NCI-H345 (cell line): ENCODE results near the gene FAM98B.

Source experiments
- DNase-seq: peaks from one replicate; lab custom pipeline; 2025; lab: John Stamatoyannopoulos, UW

The FAM98B gene

DNA sequence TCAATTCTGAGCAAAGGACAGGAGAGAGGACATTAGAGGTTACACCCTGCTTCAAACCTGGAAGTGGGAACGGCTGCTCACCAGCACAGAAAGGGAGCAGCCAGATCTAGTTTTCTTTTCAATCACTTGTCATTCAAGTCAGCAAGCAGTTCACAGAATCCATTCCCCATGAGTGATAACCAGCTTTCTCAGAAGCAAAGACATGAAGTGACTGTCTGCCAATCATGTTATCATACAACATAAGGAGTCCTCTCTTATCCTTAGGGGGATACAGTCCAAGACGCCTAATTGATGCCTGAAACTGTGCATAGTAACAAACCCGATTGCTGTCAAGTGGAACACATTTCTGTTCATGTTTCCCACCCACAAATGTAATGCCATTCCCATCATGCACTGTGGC, 54.7 kb downstream of the FAM98B start:
- DNase-seq = no peak

DNA sequence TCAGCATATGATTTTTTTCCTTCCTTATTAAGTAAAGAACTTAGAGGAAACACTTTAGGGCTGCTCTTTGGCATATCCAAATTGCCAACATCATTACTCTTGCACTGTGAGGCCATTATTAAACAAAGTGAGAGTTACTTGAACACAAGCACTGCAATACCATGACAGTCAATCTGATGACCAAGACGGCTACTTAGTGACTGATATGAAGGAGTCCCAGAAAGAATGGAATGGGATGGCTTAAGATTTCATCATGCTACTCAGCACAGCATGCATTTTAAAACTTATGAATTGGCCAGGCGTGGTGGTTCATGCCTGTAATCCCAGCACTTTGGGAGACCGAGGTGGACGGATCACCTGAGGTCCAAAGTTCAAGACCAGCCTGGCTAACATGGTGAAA, 55.2 kb downstream of the FAM98B start:
- DNase-seq = no peak

- no peak for DNase-seq
These were observed 59.0 kb downstream of the FAM98B start for GRCh38 chr15:38512901-38513300.

DNA sequence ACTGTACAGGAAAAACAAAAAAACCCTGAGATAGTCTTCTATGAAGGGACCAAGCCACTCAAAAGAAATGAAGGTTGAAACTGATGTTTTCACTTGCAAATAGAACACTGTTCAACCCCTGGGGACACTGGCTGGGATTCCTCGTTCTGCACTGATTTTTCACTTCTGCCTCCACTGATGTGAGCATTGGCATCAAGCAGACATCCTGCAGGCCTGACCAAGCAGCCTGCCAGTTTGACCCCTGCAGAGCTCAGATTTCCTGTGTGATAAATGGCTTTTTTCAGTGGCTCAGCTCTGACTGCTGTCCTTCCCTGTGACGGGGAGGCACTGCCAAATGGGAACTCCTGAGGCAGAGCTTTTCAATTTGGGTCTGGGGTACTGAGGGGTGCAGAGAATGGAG, 60.7 kb downstream of the FAM98B start:
- DNase-seq = no peak

GRCh38 chr15:38516626-38517025, 62.7 kb downstream of the FAM98B start:
- DNase-seq = no peak

GRCh38 chr15:38517312-38517975, 63.5 kb downstream of the FAM98B start:
- no peak for DNase-seq

DNA sequence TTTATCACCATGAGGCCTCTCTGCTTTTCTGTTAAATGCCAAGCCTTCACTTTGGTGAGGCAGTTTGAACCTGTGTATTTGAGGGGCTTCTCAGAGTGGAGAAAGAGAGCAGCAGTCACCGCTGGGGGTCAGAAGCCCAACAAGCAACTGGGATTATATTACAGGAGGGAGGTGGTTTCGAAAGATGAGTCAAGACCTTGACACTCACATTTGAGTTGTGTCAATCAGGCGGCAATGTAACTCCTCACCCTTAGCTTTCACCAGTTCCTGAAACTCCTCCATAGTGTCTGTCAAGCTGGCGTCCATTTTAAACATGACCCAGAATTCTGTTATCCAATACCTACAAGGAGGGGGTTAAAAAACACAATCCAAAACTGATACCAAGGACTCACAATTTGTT, 64.2 kb downstream of the FAM98B start:
- no peak for DNase-seq

DNA sequence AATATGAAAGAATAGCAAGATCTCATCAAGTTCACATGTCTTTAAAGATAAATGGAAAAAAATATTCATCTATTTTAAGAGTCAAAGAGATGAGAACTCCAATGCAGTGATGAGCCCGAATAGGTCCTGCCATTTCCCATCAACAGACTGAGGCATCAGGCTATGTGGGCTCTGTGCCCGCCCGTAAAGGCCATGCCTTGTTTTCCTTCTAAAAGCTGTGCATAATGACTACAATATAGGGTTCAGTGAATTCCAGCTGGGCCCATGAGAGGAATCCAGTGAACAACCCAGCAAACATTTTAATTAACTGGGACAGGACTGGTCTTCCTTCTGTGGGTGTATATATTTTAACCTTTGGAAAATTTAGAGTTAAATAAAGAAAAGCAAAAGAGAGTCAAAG, 66.1 kb downstream of the FAM98B start:
- no peak for DNase-seq

DNA sequence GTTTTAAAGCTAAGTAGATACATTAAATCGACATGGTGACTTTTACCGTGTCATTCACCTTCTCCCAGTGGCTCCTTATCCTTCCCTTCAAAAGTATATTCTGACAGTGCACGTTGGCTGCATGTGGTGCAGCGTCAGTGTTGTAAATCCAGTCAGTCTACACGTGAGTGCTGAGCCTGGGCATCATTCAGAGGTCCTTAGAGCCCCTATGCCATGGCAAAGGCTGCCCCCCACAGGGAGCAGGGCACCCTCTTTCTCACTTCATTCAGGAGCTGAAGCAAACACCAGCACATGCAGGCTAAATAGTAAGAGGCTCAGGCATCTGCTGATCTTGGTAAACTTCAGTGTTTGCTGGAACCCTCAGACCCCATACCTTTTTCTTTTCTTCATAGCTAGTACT, 67.4 kb downstream of the FAM98B start:
- no peak for DNase-seq

DNA sequence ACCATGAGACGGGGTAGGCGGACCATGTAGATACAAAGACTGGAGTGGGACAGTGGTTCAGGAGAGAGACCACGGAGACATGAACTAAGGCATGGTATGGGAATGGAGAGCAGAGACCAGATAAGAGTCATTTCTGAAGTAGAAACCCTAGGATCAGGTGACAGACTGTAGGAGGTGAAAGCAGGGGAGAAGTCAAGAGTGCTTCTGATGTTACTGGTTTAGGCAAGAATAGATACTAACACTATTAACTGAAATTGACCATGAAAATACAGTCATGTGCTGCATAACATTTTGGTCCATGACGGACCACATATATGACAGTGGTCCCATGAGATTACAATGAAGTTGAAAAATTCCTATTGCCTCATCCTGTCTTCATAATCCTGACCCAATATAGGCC, 69.0 kb downstream of the FAM98B start:
- no peak for DNase-seq

DNA sequence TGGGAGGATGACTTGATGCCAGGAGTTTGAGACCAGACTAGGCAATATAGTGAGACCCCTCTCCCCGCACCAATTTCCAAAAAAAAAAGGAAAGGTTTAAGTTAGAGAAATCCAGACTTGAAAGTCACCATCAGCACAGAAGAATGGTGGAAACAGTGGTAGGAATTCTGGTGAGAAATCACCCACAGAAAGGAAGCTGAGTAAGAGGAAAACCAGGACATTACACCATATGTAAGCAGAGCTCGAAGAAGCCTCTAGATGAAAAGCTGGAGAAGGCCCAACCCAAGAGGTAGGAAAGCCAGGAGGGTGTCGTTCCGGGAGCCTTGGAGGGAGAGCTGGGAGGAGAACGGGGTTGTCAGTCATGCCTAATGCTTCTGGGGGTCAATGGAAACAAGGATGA, 70.2 kb downstream of the FAM98B start:
- no peak for DNase-seq

DNA sequence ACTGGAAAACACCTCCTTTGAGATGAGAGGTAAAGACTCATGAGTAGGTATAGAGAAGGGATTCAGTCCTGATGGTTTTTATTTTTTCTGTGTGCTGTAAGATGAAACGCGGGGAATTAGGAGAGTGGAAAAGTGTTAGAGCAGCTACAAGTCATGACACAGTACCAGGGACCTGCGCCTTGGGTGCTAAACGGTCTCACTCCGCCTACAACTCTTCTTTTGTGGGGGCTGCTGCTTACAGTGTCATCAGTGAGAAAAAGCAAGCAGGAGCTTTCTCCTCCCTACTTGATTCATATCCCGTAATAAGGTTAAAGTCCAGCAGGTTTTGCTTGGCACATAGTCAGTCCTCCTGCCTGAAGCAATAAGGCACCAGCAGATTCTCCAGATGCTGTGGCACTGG, 71.6 kb downstream of the FAM98B start:
- no peak for DNase-seq

DNA sequence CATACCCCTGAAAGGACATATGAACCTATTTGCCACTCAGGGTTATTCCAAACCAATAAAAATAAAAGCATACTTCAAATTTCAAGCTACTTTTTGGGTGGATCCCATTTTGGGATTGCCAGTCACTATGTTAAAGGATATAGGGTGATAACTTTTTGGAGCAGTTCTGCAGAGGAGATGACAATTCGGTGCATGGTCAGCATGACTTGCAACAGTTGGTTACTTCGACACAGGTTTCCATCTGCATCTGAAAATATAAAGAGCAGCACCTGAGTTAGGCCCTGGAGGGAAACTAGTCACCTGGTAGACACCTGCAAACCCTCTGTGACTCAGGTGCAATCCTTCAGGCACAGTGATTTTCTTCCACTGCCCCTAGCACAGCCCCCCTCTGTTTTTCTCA, 72.2 kb downstream of the FAM98B start:
- DNase-seq = no peak

DNA sequence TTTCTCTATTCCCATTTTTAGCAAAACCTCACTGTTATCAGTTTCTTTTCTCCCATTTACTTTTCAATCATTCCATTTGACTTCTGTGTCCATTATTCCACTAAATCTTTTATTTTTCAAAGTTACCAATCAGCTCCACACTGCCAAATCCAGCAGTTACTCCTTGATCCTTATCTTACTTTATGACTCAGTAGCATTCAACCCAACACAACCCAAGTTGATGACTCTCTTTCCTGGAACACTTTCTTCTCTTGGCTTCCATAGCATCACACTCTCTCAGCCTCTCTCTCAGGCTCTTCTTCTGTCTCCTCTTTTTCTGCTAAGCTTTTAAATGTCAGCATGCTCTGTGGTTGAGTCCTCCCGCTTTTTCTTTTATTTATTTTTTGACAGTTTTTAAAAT, 74.4 kb downstream of the FAM98B start:
- no peak for DNase-seq

DNA sequence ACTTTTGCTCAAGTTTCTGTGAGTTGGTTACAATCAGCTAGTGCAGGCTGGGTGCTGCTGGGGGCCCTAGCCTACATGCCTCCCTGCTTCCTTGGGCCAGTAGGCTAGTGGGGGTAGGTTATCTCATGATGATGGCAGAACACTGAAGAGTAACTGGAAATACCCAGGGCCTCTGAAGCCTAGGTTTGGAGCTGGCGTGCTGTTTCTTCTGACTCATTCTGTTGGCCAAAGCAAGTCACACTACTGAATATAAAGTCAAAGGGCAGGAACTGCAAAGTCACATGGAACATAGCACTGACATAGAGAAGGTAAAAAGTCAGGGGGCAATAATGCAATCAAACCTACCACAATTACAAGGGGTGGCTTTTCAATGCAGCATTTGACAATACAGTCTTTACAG, 76.2 kb downstream of the FAM98B start:
- no peak for DNase-seq

- DNase-seq = no peak
These were observed 77.6 kb downstream of the FAM98B start for GRCh38 chr15:38531509-38531908.

DNA sequence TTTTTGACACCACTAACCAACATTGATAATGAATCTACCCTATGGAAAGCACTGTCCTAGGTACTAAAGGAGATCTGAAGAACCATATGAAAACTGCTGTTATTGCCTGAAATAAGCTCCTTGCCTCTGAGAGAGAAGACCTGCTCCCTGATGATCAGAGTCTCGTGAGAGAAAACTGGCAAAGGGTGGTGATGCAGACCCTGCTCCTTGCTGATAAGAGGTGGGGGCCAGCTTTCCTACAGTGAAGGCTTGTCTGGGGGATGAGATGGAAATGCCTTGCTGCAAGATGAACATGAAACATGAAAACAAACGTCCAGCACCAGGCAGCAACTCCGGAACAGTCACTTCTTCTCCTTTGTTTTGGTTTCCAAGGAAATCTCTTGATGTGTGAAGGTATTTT, 78.8 kb downstream of the FAM98B start:
- DNase-seq = no peak

GRCh38 chr15:38533416-38533915, 79.5 kb downstream of the FAM98B start:
- DNase-seq = no peak

- DNase-seq = no peak
These were observed 80.0 kb downstream of the FAM98B start for GRCh38 chr15:38533926-38534325.

DNA sequence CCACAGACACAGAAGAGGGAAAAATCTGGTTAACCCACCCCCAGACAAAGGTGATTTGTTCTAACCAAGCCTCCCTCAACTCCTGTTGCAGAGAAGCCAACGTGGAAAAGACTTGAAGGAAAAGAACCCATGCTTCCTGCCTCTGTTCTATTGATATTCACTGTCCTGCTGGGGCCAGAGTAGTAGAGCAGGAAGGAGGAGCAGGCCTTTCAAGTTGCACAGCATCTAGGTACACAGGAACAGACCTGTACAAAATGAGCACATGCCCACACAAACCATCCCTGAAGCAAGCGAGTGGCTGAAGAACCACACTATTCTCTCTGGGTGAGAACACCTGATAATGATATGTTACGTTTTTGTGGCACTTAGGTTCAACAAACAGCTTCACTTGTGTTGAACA, 80.8 kb downstream of the FAM98B start:
- no peak for DNase-seq

DNA sequence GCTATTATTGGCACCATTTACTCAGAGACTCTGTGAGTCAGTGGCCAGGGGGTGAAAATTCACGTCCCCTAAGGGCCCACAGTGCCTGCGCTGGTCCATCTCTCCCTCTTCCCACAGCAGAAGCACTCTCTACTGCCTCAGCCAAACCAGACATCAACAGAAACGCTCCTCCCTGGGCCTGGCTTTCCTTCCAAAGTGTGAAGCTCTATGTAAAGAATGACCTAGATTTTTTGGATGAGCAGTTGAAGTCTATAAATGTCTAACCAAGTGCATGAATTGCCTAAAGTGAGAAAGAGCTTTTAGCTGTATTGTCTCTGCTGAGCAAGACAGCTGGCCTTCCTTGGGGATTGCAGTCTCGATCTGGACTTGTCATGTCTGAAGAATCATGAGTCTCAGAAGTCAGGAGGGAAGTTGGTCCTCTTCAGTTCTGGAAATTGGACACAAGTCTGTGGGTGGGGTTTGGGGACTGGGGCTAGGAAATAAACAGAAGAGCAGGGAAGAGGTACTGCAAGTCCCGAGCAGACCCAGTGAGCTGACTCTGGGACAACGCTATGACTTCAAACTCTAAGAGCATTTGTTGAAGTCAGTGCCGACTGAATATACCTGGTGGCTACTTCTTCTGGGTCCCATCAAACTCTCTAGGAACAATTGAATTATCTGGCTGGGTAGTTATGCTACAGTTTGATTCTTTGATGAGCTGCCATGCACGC, 81.7 kb downstream of the FAM98B start:
- no peak for DNase-seq

GRCh38 chr15:38536201-38536676, 82.3 kb downstream of the FAM98B start:
- DNase-seq = no peak
